Astrocyte of the cerebellum (primary cell): ENCODE measurements around the gene NUP98.
"Not testable (repeated sequence)": the region's sequence is repeated elsewhere in the genome, so short reads cannot be mapped to it uniquely, and the experiment has no call there.

Experiments used
- DNase-seq: peaks from one replicate; pipeline ENCODE4 v3.0.0-alpha.2; 2011; ENCODE audit warnings: low read depth
- H3K4me3 ChIP-seq: 2 replicates; pipeline ENCODE4 v1.5.1; 2011; ENCODE audit warnings: mild to moderate bottlenecking, low read depth, low read length, moderate library complexity
- CTCF ChIP-seq: IDR thresholded peaks from 2 replicates; pipeline ENCODE4 v1.5.1; 2012; ENCODE audit warnings: low read length, low read depth, moderate library complexity, mild to moderate bottlenecking; ENCODE audit errors: missing control alignments
- in situ Hi-C: cut with HindIII; loops from 2 replicates; pipeline ENCODE4 v1.10.0; 2017; ENCODE audit warnings: low sequenced_read_pairs

NUP98 gene

GRCh38 chr11:3799873-3800272, 2.5 kb upstream of the NUP98 start:
- TF ChIP-seq CTCF = no peak
- no peak overlapping the region for H3K4me3 ChIP-seq
- no peak for DNase-seq
- in situ Hi-C loops = no loop called here

- no peak for DNase-seq
- TF ChIP-seq CTCF = no peak
- H3K4me3 ChIP-seq = no peak overlapping the region
- in situ Hi-C loops = no loop called here
Observed at GRCh38 chr11:3799143-3799542, 1.8 kb upstream of the NUP98 start.

GRCh38 chr11:3796801-3797328, 489 bp downstream of the NUP98 start:
- peak overlapping the region; percentile 98 for H3K4me3 ChIP-seq
- TF ChIP-seq CTCF = peak; percentile 2
- in situ Hi-C loops = no loop called here
- DNase-seq = no peak

- DNase-seq = no peak
- in situ Hi-C loops = no loop called here
- H3K4me3 ChIP-seq = peak overlapping the region; percentile 98
- TF ChIP-seq CTCF = no peak
Observed at GRCh38 chr11:3796346-3796745, 1.0 kb downstream of the NUP98 start.

GRCh38 chr11:3796002-3796311, 1.4 kb downstream of the NUP98 start:
- no peak for DNase-seq
- in situ Hi-C loops = no loop called here
- H3K4me3 ChIP-seq = peak overlapping the region; percentile 98
- TF ChIP-seq CTCF = no peak

- in situ Hi-C loops = no loop called here
- H3K4me3 ChIP-seq = peak overlapping the region; percentile 98
- no peak for DNase-seq
- TF ChIP-seq CTCF = no peak
Observed at GRCh38 chr11:3795131-3796001, 2.0 kb downstream of the NUP98 start.

- H3K4me3 ChIP-seq, in situ Hi-C loops, DNase-seq: not testable (repeated sequence)
Observed at GRCh38 chr11:3794387-3794786, 3.0 kb downstream of the NUP98 start.
